GM19351 (cell line): ENCODE data around the gene SLC44A3.
"Not testable (repeated sequence)": the region's sequence is repeated elsewhere in the genome, so short reads cannot be mapped to it uniquely, and the experiment has no call there.

Experiments used
- ATAC-seq: cut with Tn5 transposase; IDR thresholded peaks from one replicate; pipeline ENCODE4 v1.9.1; 2021; ENCODE audit warnings: mild to moderate bottlenecking, moderate library complexity; ENCODE audit not compliant: unreplicated experiment

The SLC44A3 gene

DNA sequence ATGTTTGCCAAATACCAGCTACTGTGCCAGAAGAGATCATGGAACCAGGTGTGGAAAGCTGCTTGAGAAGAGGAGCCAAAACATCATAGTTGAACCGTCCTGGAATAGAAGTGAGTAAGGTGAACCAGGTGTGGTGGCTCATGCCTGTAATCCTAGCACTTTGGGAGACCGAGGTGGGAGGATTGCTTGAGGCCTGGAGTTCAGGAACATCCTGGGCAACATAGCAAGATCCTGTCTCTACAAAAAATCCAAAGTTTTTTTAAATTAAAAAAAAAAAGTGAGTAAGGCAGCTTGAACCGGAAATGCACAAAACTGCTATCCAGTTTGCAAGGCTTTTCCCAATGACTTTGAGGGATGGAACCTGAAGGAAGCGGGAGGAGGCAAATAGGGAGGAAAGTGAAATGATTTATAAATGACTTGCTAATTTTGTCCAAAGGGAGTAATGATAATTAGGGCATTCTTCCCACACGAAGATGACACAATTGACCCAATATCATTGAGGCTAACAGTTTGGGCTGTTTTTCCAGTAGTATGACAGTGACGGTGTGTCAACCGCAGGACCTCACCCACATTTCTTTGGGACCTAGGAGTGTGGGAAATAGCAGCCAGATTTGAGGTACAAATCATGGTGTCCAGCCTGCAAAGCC, 108.3 kb downstream of the SLC44A3 start:
- ATAC-seq = no peak

DNA sequence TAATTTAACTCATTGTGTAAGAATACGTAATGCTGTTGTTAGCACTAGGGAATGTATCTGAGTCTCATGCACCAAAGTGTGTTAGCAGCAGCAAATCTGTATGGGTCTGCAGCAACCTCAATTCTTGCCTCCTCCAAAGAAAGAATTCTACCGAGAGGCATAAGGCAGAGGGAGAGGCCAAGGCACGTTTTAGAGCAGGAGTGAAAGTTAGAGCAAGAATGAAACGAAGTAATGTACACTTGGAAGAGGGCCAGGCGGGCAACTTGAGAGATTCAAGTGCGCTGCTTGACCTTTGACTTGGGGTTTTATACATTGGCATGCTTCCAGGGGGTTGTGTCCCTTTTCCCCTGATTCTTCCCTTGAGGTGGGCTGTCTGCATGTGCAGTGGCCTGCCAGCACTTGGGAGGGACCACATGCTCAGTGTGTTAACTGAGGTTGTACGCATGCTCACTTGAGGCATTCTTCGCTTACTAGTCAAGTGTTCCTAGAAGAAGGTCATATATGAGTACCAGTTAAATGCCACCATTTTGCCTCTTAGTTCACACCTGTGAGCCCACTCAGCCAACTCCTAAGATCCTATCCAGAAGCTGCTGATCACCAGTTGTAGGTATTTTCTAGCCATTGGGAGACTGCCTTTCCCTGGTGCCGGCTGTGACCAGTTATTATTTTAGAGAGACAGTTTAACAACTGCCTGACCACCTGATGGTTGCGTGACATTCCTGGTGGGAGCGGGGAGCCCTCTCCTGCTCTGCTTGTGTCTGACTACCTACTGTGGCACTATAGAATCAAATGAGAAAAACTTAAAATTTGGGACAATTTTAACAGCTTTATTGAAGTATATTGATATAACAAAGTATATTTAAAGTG, 109.4 kb downstream of the SLC44A3 start:
- ATAC-seq = no peak

DNA sequence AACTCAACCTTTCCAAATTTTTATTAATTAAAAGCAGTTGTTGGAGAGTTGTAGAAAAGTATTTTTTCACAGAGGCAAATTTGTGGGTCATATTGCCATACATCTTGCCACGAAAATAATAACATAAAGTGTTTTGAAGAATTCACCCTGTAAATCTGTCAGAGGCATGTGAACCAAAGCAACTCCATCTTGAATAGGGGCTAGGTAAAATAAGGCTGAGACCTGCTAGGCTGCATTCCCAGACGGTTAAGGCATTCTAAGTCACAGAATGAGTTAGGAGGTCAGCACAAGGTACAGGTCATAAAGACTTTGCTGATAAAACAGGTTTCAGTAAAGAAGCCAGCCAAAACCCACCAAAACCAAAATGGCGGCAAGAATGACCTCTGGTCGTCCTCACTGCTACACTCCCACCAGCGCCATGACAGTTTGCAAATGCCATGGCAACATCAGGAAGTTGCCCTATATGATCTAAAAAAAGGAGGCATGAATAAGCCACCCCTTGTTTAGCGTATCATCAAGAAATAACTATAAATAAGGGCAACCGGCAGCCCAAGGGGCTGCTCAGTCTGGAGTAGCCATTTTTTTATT, 111.2 kb downstream of the SLC44A3 start:
- no peak for ATAC-seq

DNA sequence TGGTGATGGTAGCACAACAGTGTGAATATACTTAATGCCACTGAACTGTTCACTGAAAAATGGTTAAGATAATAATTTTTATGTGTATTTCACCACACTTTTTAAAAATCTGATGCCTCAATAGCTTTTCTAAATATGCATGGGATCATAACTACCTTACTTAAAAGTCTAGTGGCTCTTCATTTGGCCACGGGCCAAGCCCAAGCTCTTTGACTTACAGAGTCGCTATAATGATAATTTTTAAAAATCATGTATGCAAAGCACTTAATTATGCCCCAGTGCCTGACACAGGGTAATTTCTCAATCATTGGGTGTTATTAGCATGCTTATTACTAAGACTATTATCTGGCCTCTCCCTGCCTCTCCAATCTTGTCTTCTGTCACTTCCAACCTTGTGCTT, 114.4 kb downstream of the SLC44A3 start:
- ATAC-seq = no peak

DNA sequence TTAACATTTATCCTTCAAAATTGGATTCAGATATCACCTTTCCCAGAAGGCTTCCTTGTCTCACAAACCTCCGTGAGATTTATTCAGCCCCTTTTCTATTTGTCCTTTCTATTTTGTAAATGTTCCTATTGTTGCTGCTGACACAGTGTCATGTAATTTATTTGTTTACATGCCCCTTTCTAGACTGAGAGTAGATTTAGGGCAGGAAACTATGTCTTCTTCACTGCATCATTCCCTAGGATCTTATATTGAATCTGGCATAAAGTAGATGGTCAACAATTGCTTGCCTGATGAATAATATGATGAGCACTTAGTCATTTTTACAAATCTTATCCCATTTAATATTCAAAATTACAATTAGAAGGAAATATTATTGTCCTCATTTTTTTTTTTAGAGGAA, 114.9 kb downstream of the SLC44A3 start:
- no peak for ATAC-seq

DNA sequence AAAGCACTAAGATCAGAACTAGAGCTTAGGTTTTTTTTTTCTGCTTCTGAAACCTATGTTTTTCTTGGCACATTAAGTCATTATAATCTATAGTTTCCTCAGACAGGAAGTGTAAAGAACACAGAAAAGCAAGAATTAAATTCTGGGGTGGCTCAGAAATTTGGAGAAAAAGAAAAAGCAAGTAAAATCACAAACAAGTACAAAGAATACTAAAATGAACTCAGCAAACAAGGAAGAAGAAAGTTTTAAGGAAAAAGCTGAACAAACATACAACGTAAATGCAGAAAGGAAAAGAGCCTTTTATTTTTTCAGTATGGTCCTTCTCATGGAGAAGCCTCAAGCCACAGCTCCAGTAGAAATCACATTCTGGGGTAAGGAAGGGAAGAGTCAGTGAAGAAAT, 115.3 kb downstream of the SLC44A3 start:
- ATAC-seq = no peak

DNA sequence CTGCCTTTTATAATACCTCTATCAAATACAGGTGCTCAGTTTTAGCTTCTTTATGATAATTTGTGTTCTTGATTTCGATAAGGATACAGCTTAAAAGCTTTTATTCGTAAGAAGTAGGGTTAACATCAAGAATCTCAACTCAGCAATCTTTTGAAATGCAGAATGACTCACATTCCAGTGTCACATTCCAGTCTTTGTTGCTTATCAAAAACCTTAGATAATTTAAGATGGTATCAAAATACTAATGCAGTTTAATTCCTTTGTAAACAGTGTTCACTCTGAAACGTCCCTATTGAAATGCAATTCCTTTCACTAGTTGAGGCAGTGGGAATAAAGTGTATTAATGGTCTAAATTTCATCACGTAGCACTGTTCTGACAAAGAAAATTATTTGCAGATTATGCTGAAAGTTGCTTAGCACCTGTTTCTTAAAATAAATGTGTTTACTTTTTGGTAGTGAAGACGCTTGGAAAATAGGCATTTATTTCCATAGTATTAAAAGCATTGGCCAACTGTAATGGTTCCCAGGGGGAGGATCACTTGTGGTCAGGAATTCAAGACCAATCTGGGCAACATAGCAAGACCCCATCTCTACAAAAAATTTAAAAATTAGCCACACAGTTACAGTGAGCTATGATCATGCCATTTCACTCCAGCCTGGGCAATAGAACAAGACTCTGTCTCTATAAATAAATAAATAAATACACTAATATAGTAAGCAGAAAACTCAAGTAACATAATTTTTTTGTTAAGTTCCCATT, 116.9 kb downstream of the SLC44A3 start:
- ATAC-seq = no peak

DNA sequence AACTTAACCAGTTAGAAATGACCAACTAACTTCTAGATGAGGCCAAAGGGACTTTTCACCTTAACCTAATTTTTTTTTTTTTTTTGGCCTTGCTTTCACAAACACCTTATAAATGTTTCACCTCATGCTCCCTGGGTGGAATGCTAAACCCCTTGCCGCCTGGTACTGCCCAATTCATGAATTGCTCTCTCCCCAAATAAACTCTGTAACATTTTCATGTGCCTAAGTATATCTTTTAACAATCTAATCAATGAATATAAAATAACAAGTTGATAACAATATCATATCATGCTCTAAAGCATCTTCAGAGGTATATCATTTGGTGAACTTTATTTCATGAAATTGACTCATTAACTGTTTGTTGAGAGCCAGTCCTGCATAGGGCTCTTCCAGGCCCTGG, 117.7 kb downstream of the SLC44A3 start:
- no peak for ATAC-seq

DNA sequence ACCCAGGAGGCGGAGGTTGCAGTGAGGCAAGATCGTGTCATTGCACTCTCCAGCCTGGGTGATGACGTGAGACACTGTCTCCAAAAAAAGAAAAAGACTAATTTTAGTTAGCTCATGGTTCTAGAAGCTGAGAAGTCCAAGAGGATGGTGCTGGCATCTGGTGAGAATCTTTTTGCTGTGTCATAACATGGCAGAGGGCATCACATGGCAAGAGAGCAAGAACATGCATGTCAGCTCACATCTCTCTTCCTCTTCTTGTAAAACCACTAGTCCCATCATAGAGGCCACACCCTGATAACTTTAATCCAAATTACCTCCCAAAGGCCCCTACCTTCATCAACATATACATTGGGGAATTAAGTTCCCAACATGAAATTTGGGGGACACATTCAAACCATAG, 120.6 kb downstream of the SLC44A3 start:
- no peak for ATAC-seq

DNA sequence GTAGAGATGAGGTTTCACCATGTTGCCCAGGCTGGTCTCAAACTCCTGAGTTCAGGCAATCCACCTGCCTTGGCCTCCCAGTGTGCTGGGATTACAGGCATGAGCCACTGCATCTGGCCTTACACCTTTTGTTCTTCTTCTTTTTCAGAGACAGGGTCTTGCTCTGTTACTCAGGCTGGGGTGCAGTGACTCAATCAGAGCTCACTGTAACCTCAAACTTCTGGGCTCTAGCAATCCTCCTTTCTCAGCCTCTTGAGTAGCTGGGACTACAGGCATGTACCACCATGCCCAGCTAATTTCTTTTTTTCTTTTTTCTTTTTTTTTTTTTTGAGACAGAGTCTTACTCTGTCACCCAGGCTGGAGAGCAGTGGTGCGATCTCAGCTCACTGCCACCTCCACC, 121.3 kb downstream of the SLC44A3 start:
- not testable (repeated sequence) for ATAC-seq

DNA sequence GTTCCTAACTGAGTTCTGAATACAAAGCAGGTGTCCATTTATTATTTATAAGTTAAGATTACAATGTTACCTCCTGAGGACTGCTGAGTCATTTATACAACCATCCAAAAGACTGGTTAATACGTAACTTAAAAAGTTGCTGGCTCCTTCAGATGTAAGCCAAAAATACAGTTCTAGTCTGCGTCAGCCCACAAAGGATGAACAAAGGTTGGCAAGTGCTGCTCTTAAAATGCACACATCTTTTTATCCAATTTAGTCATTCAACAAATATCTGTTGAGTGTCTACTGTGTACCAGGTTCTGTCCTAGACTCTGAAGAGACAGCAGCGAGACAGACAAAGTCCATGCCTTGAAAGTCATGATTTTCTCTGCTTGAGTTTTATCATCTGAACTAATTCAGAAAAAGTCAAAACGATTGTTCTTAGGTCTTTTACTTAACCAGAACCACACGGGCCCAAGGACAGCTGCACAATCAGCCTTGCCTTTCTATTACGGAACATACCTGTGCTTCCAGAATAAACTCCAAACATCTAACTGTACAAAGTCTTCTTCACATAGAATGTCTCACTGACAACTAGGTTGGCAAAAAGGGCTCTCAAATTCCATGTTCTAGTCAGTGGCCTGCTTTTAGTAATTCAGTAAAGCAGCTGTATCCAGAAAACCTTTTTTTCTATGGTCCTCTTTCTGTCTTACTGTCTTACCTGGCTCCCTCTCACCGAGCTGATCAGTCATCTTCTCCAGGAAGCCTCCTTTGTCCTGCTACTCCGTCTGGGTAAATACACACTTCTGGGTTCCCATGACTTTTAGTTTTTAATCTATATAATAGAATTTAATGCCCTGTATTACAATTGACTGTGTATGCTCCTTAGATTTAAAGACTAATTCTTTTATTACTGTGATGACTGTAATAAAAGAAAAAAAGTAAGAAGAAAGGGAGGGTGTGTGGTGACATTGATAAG, 122.3 kb downstream of the SLC44A3 start:
- ATAC-seq = no peak
